Measurements from ENCODE around the gene SELENOH.

The SELENOH gene

GRCh38 chr11:57745206-57745605 is 3.9 kb downstream of the SELENOH start:
- peaks cover 2% of the 10 kb centered on the region for H3K79me1 ChIP-seq (ENCODE audit: low read depth, low read length)
- H2BK120ac ChIP-seq (ENCODE audit: low read depth, low read length), result no peak overlapping the region
- H3K14ac ChIP-seq (ENCODE audit: low read length), result no peak overlapping the region
- H3K9ac ChIP-seq (ENCODE audit: low read depth, low read length, poor library complexity), result no peak overlapping the region
- no peak overlapping the region for H4K91ac ChIP-seq (ENCODE audit: low read depth, low read length, poor library complexity)
- H3K27ac ChIP-seq (replicated peaks; ENCODE audit: low read length), result no peak overlapping the region
- H3K36me3 ChIP-seq (replicated peaks in 1 of 2; ENCODE audit: control insufficient read depth in 2 of 2, insufficient read depth in 2 of 2, low read length in 2 of 2), result peaks cover 23 to 71% of the 10 kb centered on the region in 2 donors
- no peak overlapping the region for H3K4ac ChIP-seq (ENCODE audit: low read length)
- no peaks in the 10 kb centered on the region for H3K9me3 ChIP-seq (replicated peaks in 1 of 2; ENCODE audit: control insufficient read depth in 2 of 2, insufficient read depth in 1 of 2, low read depth in 1 of 2, low read length in 2 of 2)
- H2BK15ac ChIP-seq (ENCODE audit: low read length), result no peak overlapping the region
- H3K23ac ChIP-seq (ENCODE audit: low read depth, low read length, poor library complexity), result no peak overlapping the region
- H3K4me3 ChIP-seq (ENCODE audit: low read length in 2 of 2), result no peak overlapping the region
- H3K18ac ChIP-seq (ENCODE audit: low read length), result no peak overlapping the region
- no peak overlapping the region for H2AFZ ChIP-seq (ENCODE audit: low read length)
- no peak for DNase-seq (ENCODE audit: low spot score)
- H2BK12ac ChIP-seq (ENCODE audit: low read length), result no peak overlapping the region
- H3K4me1 ChIP-seq (ENCODE audit: control insufficient read depth in 2 of 2, insufficient read depth in 1 of 2, low read depth in 1 of 2, low read length in 2 of 2), result peaks cover 5 to 7% of the 10 kb centered on the region in 2 donors
- H2BK5ac ChIP-seq (ENCODE audit: low read length), result no peak overlapping the region
- H2AK5ac ChIP-seq (ENCODE audit: low read depth, low read length), result no peak overlapping the region
- no peaks in the 10 kb centered on the region for H3K27me3 ChIP-seq (ENCODE audit: control insufficient read depth in 3 of 3, insufficient read depth in 3 of 3, low read depth in 1 of 3, low read length in 3 of 3)
- no CpG with 5 or more reads among the region's 5 CpGs for WGBS, 2 donors (ENCODE audit: extremely low coverage in 2 of 2, insufficient read length in 2 of 2, insufficient replicate concordance in 1 of 2)
- H4K8ac ChIP-seq (ENCODE audit: low read depth, low read length), result no peak overlapping the region
- no peak overlapping the region for H3K4me2 ChIP-seq (ENCODE audit: insufficient read depth, low read length, poor library complexity, severe bottlenecking)

- no peak overlapping the region for H3K4me3 ChIP-seq (ENCODE audit: low read length in 2 of 2)
- H4K8ac ChIP-seq (ENCODE audit: low read depth, low read length), result no peak overlapping the region
Measured at GRCh38 chr11:57746920-57747319, 5.6 kb downstream of the SELENOH start.

GRCh38 chr11:57751176-57751575 is 9.9 kb downstream of the SELENOH start:
- Histone ChIP-seq H3K14ac (ENCODE audit: low read length) (no peak overlapping the region), H3K23ac (ENCODE audit: low read depth, low read length, poor library complexity) (no peak overlapping the region), H2BK5ac (ENCODE audit: low read length) (no peak overlapping the region), H3K4me3 (ENCODE audit: low read length in 2 of 2) (no peak overlapping the region), H3K9ac (ENCODE audit: low read depth, low read length, poor library complexity) (no peak overlapping the region), H2AFZ (ENCODE audit: low read length) (no peak overlapping the region), H3K4me2 (ENCODE audit: insufficient read depth, low read length, poor library complexity, severe bottlenecking) (no peak overlapping the region), H3K27ac (replicated peaks; ENCODE audit: low read length) (no peak overlapping the region), H2BK120ac (ENCODE audit: low read depth, low read length) (no peak overlapping the region), H3K79me1 (ENCODE audit: low read depth, low read length) (no peaks in the 10 kb centered on the region), H3K27me3 (ENCODE audit: control insufficient read depth in 3 of 3, insufficient read depth in 3 of 3, low read depth in 1 of 3, low read length in 3 of 3) (no peaks in the 10 kb centered on the region), H3K36me3 (replicated peaks in 1 of 2; ENCODE audit: control insufficient read depth in 2 of 2, insufficient read depth in 2 of 2, low read length in 2 of 2) (peaks cover 1 to 28% of the 10 kb centered on the region in 2 donors), H3K18ac (ENCODE audit: low read length) (no peak overlapping the region), H3K4me1 (ENCODE audit: control insufficient read depth in 2 of 2, insufficient read depth in 1 of 2, low read depth in 1 of 2, low read length in 2 of 2) (no peaks in the 10 kb centered on the region), H2AK5ac (ENCODE audit: low read depth, low read length) (no peak overlapping the region), H2BK15ac (ENCODE audit: low read length) (no peak overlapping the region), H3K4ac (ENCODE audit: low read length) (no peak overlapping the region), H4K91ac (ENCODE audit: low read depth, low read length, poor library complexity) (no peak overlapping the region), H4K8ac (ENCODE audit: low read depth, low read length) (no peak overlapping the region), H2BK12ac (ENCODE audit: low read length) (no peak overlapping the region), H3K9me3 (replicated peaks in 1 of 2; ENCODE audit: control insufficient read depth in 2 of 2, insufficient read depth in 1 of 2, low read depth in 1 of 2, low read length in 2 of 2) (peaks cover 0 to 4% of the 10 kb centered on the region in 2 donors)
- DNase-seq (ENCODE audit: low spot score), result no peak

More at GRCh38 chr11:57746920-57747319, 5.6 kb downstream of the SELENOH start:
- H2BK5ac ChIP-seq (ENCODE audit: low read length), result no peak overlapping the region
- H3K9me3 ChIP-seq (replicated peaks in 1 of 2; ENCODE audit: control insufficient read depth in 2 of 2, insufficient read depth in 1 of 2, low read depth in 1 of 2, low read length in 2 of 2), result no peaks in the 10 kb centered on the region
- H3K23ac ChIP-seq (ENCODE audit: low read depth, low read length, poor library complexity), result no peak overlapping the region
- H3K14ac ChIP-seq (ENCODE audit: low read length), result no peak overlapping the region
- no peak overlapping the region for H2AK5ac ChIP-seq (ENCODE audit: low read depth, low read length)
- peaks cover 2% of the 10 kb centered on the region for H3K79me1 ChIP-seq (ENCODE audit: low read depth, low read length)
- peaks cover 2 to 7% of the 10 kb centered on the region in 2 donors for H3K4me1 ChIP-seq (ENCODE audit: control insufficient read depth in 2 of 2, insufficient read depth in 1 of 2, low read depth in 1 of 2, low read length in 2 of 2)
- no peak overlapping the region for H4K91ac ChIP-seq (ENCODE audit: low read depth, low read length, poor library complexity)
- H3K4me2 ChIP-seq (ENCODE audit: insufficient read depth, low read length, poor library complexity, severe bottlenecking), result no peak overlapping the region
- H3K27me3 ChIP-seq (ENCODE audit: control insufficient read depth in 3 of 3, insufficient read depth in 3 of 3, low read depth in 1 of 3, low read length in 3 of 3), result no peaks in the 10 kb centered on the region
- H2BK120ac ChIP-seq (ENCODE audit: low read depth, low read length), result no peak overlapping the region
- H3K4ac ChIP-seq (ENCODE audit: low read length), result no peak overlapping the region
- no peak overlapping the region for H3K9ac ChIP-seq (ENCODE audit: low read depth, low read length, poor library complexity)
- no peak overlapping the region for H2AFZ ChIP-seq (ENCODE audit: low read length)
- H3K18ac ChIP-seq (ENCODE audit: low read length), result no peak overlapping the region
- H3K36me3 ChIP-seq (replicated peaks in 1 of 2; ENCODE audit: control insufficient read depth in 2 of 2, insufficient read depth in 2 of 2, low read length in 2 of 2), result peaks cover 25 to 68% of the 10 kb centered on the region in 2 donors
- WGBS, 2 donors (ENCODE audit: extremely low coverage in 2 of 2, insufficient read length in 2 of 2, insufficient replicate concordance in 1 of 2), result no CpG with 5 or more reads among the region's 1 CpG
- no peak overlapping the region for H3K27ac ChIP-seq (replicated peaks; ENCODE audit: low read length)
- no peak overlapping the region for H2BK12ac ChIP-seq (ENCODE audit: low read length)
- H2BK15ac ChIP-seq (ENCODE audit: low read length), result no peak overlapping the region
- DNase-seq (ENCODE audit: low spot score), result no peak

- Histone ChIP-seq H3K18ac (ENCODE audit: low read length) (no peak within 1 kb of the TSS), H4K91ac (ENCODE audit: low read depth, low read length, poor library complexity) (no peak within 1 kb of the TSS), H3K36me3 (replicated peaks in 1 of 2; ENCODE audit: control insufficient read depth in 2 of 2, insufficient read depth in 2 of 2, low read length in 2 of 2) (peaks cover 1 to 23% of the 10 kb centered on the region in 2 donors), H2BK5ac (ENCODE audit: low read length) (peak within 1 kb of the TSS; percentile 75), H3K23ac (ENCODE audit: low read depth, low read length, poor library complexity) (no peak within 1 kb of the TSS), H3K27me3 (ENCODE audit: control insufficient read depth in 3 of 3, insufficient read depth in 3 of 3, low read depth in 1 of 3, low read length in 3 of 3) (no peaks in the 10 kb centered on the region), H2BK120ac (ENCODE audit: low read depth, low read length) (no peak within 1 kb of the TSS), H2BK12ac (ENCODE audit: low read length) (no peak within 1 kb of the TSS), H3K4me3 (ENCODE audit: low read length in 2 of 2) (no peak within 1 kb of the TSS), H2AK5ac (ENCODE audit: low read depth, low read length) (peak within 1 kb of the TSS; percentile 61), H3K9ac (ENCODE audit: low read depth, low read length, poor library complexity) (no peak within 1 kb of the TSS), H3K4me1 (ENCODE audit: control insufficient read depth in 2 of 2, insufficient read depth in 1 of 2, low read depth in 1 of 2, low read length in 2 of 2) (no peaks in the 10 kb centered on the region), H3K4ac (ENCODE audit: low read length) (no peak within 1 kb of the TSS), H3K27ac (replicated peaks; ENCODE audit: low read length) (no peak within 1 kb of the TSS), H2AFZ (ENCODE audit: low read length) (no peak within 1 kb of the TSS), H2BK15ac (ENCODE audit: low read length) (no peak within 1 kb of the TSS), H4K8ac (ENCODE audit: low read depth, low read length) (no peak within 1 kb of the TSS), H3K14ac (ENCODE audit: low read length) (no peak within 1 kb of the TSS), H3K9me3 (replicated peaks in 1 of 2; ENCODE audit: control insufficient read depth in 2 of 2, insufficient read depth in 1 of 2, low read depth in 1 of 2, low read length in 2 of 2) (peaks cover 0 to 4% of the 10 kb centered on the region in 2 donors), H3K79me1 (ENCODE audit: low read depth, low read length) (no peaks in the 10 kb centered on the region), H3K4me2 (ENCODE audit: insufficient read depth, low read length, poor library complexity, severe bottlenecking) (no peak within 1 kb of the TSS)
- WGBS, 2 donors (ENCODE audit: extremely low coverage in 2 of 2, insufficient read length in 2 of 2, insufficient replicate concordance in 1 of 2), result no CpG with 5 or more reads among the region's 10 CpGs
- DNase-seq (ENCODE audit: low spot score), result no peak
Measured at GRCh38 chr11:57751676-57752253, 10.5 kb downstream of the SELENOH start, which contains the start of gene BTBD18. Gene BTBD18, minus strand, starts transcription at chr11:57751819. Its CDS starts 631 bp downstream, at chr11:57751188.

Data from neuronal stem cell (in vitro differentiated cells).